Endothelial cell of umbilical vein (primary cell): ENCODE measurements around the gene TNFRSF1B. TPM values are rescaled to one million over a fixed set of nuclear protein-coding genes. Genes with fewer than 3 reads are reported as not detected.

Source experiments
- BruUV-seq: library from RNA; stranded (reverse); fragments of 400-500 nt; replicated peaks from 2 replicates; lab custom pipeline; 2021; lab: Mats Ljungman, UMichigan
- CTCF ChIA-PET: fragments of 300-600, 350-600 bp; sonication (Branson Sonifier 250); formaldehyde crosslinking; loops from one replicate; lab custom pipeline; 2021; ENCODE audit warnings: antibody characterized with exemption, inconsistent platforms; lab: Charles Lee
- POLR2A ChIA-PET: fragments of 300-600, 350-600 bp; sonication (Branson Sonifier 250); formaldehyde crosslinking; loops from one replicate; lab custom pipeline; 2021; ENCODE audit warnings: antibody characterized with exemption, inconsistent platforms; lab: Charles Lee
- DNase-seq: peaks from one replicate; pipeline ENCODE4 v3.0.0-alpha.2; 2011; ENCODE audit warnings: low read depth, low spot score
- FAIRE-seq: peaks from 2 replicates; lab custom pipeline; 2011; peaks lifted over from hg19 to GRCh38; lab: Jason Lieb, UNC
- H2AFZ ChIP-seq: 2 replicates; pipeline ENCODE4 v1.6.0; 2012; ENCODE audit warnings: low read depth, low read length, control low read depth, inconsistent platforms
- H3K27ac ChIP-seq: 2 replicates; pipeline ENCODE4 v1.5.1; 2011; ENCODE audit warnings: low read depth, mild to moderate bottlenecking, control low read depth, low read length, moderate library complexity; ENCODE audit not compliant: insufficient read depth
- H3K27me3 ChIP-seq, 2 experiments: 2 replicates each; pipeline versions ENCODE4 v1.6.0 to v1.6.1; 2011; ENCODE audit warnings: low read length in 2 of 2, mixed read lengths in 1 of 2; ENCODE audit not compliant: control insufficient read depth in 2 of 2, insufficient read depth in 2 of 2
- H3K36me3 ChIP-seq, 2 experiments: 2 replicates in 1 of 2; 3 replicates in 1 of 2; pipeline ENCODE4 v1.5.1; 2011; ENCODE audit warnings: low read length in 2 of 2, mild to moderate bottlenecking in 1 of 2, moderate library complexity in 1 of 2; ENCODE audit not compliant: control insufficient read depth in 2 of 2, insufficient read depth in 2 of 2; ENCODE audit errors: extremely low read depth in 1 of 2
- H3K4me1 ChIP-seq: 3 replicates; pipeline ENCODE4 v1.5.1; 2011; ENCODE audit warnings: mild to moderate bottlenecking, low read length; ENCODE audit not compliant: control insufficient read depth, insufficient read depth; ENCODE audit errors: extremely low read depth
- H3K4me2 ChIP-seq: 2 replicates; pipeline ENCODE4 v1.6.1; 2011; ENCODE audit warnings: low read length, control low read depth, mixed read lengths; ENCODE audit not compliant: insufficient read depth
- H3K4me3 ChIP-seq, 3 experiments: fragments of 200-600 bp in 1 of 3; sonication (generic), shearing (Covaris generic) in 1 of 3; replicated peaks in 1 of 3; 2 replicates each; pipeline ENCODE4 v1.5.1; 2011 to 2016; ENCODE audit warnings: control low read depth in 3 of 3, low read length in 3 of 3, mild to moderate bottlenecking in 2 of 3, inconsistent platforms in 1 of 3, low read depth in 1 of 3, moderate library complexity in 1 of 3; ENCODE audit not compliant: insufficient read depth in 1 of 3
- H3K79me2 ChIP-seq: 2 replicates; pipeline ENCODE4 v1.6.0; 2012; ENCODE audit warnings: low read length, inconsistent platforms; ENCODE audit not compliant: control insufficient read depth, insufficient read depth
- H3K9ac ChIP-seq: replicated peaks from 2 replicates; pipeline ENCODE3; 2011; ENCODE audit warnings: low read length, control low read depth; ENCODE audit not compliant: insufficient read depth; ENCODE audit errors: extremely low read depth
- H3K9me1 ChIP-seq: replicated peaks from 3 replicates; pipeline ENCODE4 v1.6.0; 2011; ENCODE audit warnings: mild to moderate bottlenecking, low read length; ENCODE audit not compliant: control insufficient read depth, insufficient read depth; ENCODE audit errors: extremely low read depth
- H3K9me3 ChIP-seq: replicated peaks from 2 replicates; pipeline ENCODE4 v1.5.1; 2012; ENCODE audit warnings: low read length, inconsistent platforms; ENCODE audit not compliant: control insufficient read depth, insufficient read depth
- H4K20me1 ChIP-seq: replicated peaks from 2 replicates; pipeline ENCODE3; 2011; ENCODE audit warnings: mild to moderate bottlenecking, low read length; ENCODE audit not compliant: control insufficient read depth, insufficient read depth; ENCODE audit errors: extremely low read depth
- EZH2 ChIP-seq: IDR thresholded peaks from 2 replicates; pipeline ENCODE4 v1.6.1; 2012; ENCODE audit warnings: borderline replicate concordance, low read depth, mild to moderate bottlenecking, moderate library complexity, low read length, inconsistent platforms; ENCODE audit not compliant: severe bottlenecking
- FOS ChIP-seq: IDR thresholded peaks from 2 replicates; pipeline ENCODE4 v1.6.1; 2011; ENCODE audit warnings: mild to moderate bottlenecking, low read length, moderate library complexity, borderline replicate concordance; ENCODE audit not compliant: insufficient read depth
- GATA2 ChIP-seq: IDR thresholded peaks from 2 replicates; pipeline ENCODE4 v1.7.0; 2011; ENCODE audit warnings: low read depth, mild to moderate bottlenecking, moderate library complexity, mixed read lengths, low read length; ENCODE audit not compliant: insufficient read length, insufficient read depth
- JUN ChIP-seq: IDR thresholded peaks from 2 replicates; pipeline ENCODE4 v1.6.1; 2011; ENCODE audit warnings: borderline replicate concordance, low read depth; ENCODE audit not compliant: insufficient read length, insufficient read depth
- MYC ChIP-seq: IDR thresholded peaks from one replicate; pipeline ENCODE4 v1.6.1; 2011; ENCODE audit warnings: mild to moderate bottlenecking, low read depth, low read length
- POLR2A ChIP-seq: IDR thresholded peaks from 2 replicates; pipeline ENCODE4 v1.6.1; 2012; ENCODE audit warnings: low read depth, mild to moderate bottlenecking, control low read depth, low read length
- POLR2AphosphoS5 ChIP-seq: IDR thresholded peaks from 2 replicates; pipeline ENCODE4 v1.6.1; 2012; ENCODE audit warnings: low read depth, mild to moderate bottlenecking, control low read depth, low read length, moderate library complexity; ENCODE audit not compliant: insufficient read depth
- dilution Hi-C: fragments of 300-500 bp; cut with MboI; formaldehyde crosslinking; loops from one replicate; pipeline ENCODE4 v1.15.0; 2019; ENCODE audit warnings: low sequenced_read_pairs; ENCODE audit not compliant: extremely low pct_ligation_motif_present
- intact Hi-C: fragments of 100-400 bp; cut with micrococcal nuclease; formaldehyde crosslinking; loops from one replicate; pipeline ENCODE4 v1.10.0; 2022
- polyA plus RNA-seq, 4 experiments: library from polyadenylated mRNA; depleted of rRNA in 3 of 4; stranded (reverse) in 3 of 4; unstranded in 1 of 4; fragments of >200 nt; gene quantifications; 2 replicates each; pipeline versions ENCODE4 v1.2.1 to v1.2.3, GENCODE V29; 2011 to 2012; ENCODE audit warnings: missing spikeins in 1 of 4
- total RNA-seq: library from RNA; stranded (reverse); gene quantifications from 2 replicates; pipeline ENCODE4 v1.2.3, GENCODE V29; 2021
- TF ChIP-seq, protein P1 (sequence below), 2 donors: IDR thresholded peaks; 1 replicate in 1 of 2; 2 replicates in 1 of 2; pipeline ENCODE4 v1.5.1; 2011; ENCODE audit warnings: low read length in 2 of 2, mild to moderate bottlenecking in 2 of 2, moderate library complexity in 2 of 2, control low read depth in 1 of 2, inconsistent platforms in 1 of 2, low read depth in 1 of 2; ENCODE audit not compliant: insufficient read depth in 1 of 2; ENCODE audit errors: extremely low read depth in 1 of 2
- TF ChIP-seq, protein P2 (sequence below): IDR thresholded peaks from 2 replicates; pipeline ENCODE4 v1.6.1; 2011; ENCODE audit not compliant: insufficient read depth, insufficient read length

The TNFRSF1B gene
- total and polyA plus RNA-seq, 2 donors (not counting 3 experiments of a cell fraction or from before 2014, with no cell fraction given), result 53.6 to 65.9 TPM

DNA sequence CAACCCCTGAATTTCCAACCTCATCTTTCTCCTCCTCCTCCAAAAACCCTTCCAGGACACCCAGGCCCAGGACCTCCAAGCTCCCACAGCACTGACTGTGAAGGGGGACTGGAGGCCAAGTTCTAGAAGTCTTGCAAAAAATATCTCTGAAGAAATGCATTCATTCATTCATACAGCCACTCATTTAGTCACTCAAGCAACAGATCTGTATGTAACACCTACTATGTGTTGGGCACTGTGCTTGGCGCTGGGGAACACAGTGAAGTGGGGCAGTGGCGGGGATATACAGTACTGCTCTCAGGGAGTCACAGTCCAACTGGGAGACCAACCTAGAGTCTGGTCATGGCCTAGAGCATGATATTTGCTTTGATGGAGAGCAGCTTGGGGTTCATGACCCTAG is 15.3 kb upstream of the TNFRSF1B start:
- Histone ChIP-seq H3K27me3 (no peaks in the 10 kb centered on the region), H4K20me1 (no peaks in the 10 kb centered on the region), H3K9me3 (no peaks in the 10 kb centered on the region), H3K4me3 (no peak overlapping the region), H3K4me1 (peaks cover 27% of the 10 kb centered on the region), H3K36me3 (no peaks in the 10 kb centered on the region), H3K4me2 (no peak overlapping the region), H3K9me1 (no peaks in the 10 kb centered on the region), H3K27ac (no peak overlapping the region), H2AFZ (no peak overlapping the region), H3K9ac (no peak overlapping the region), H3K79me2 (no peaks in the 10 kb centered on the region)
- dilution Hi-C loops, result no loop called here
- BruUV-seq, result no TSS peak
- intact Hi-C loops, result no loop called here
- FAIRE-seq (no peak), DNase-seq (no peak)
- CTCF ChIA-PET, result interaction anchor here (1.8 to 3.9 kb wide), 2 partner anchors 9 to 26 kb away, joined by 12 to 20 read pairs; no protein-coding TSS in a partner anchor
- TF ChIP-seq EZH2, result no peak
- no peak for TF ChIP-seq MYC
- TF ChIP-seq, protein P1, sequence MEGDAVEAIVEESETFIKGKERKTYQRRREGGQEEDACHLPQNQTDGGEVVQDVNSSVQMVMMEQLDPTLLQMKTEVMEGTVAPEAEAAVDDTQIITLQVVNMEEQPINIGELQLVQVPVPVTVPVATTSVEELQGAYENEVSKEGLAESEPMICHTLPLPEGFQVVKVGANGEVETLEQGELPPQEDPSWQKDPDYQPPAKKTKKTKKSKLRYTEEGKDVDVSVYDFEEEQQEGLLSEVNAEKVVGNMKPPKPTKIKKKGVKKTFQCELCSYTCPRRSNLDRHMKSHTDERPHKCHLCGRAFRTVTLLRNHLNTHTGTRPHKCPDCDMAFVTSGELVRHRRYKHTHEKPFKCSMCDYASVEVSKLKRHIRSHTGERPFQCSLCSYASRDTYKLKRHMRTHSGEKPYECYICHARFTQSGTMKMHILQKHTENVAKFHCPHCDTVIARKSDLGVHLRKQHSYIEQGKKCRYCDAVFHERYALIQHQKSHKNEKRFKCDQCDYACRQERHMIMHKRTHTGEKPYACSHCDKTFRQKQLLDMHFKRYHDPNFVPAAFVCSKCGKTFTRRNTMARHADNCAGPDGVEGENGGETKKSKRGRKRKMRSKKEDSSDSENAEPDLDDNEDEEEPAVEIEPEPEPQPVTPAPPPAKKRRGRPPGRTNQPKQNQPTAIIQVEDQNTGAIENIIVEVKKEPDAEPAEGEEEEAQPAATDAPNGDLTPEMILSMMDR (IDR thresholded peaks at IDR 0.05; ENCODE audit: extremely low read depth in 1 of 2, insufficient read depth in 1 of 2, low read depth in 1 of 2, low read length in 2 of 2), result no peak
- no peak for TF ChIP-seq POLR2AphosphoS5
- TF ChIP-seq POLR2A, result no peak
- no peak for TF ChIP-seq JUN
- TF ChIP-seq FOS, result no peak
- TF ChIP-seq, protein P2, sequence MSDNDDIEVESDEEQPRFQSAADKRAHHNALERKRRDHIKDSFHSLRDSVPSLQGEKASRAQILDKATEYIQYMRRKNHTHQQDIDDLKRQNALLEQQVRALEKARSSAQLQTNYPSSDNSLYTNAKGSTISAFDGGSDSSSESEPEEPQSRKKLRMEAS, result no peak
- TF ChIP-seq GATA2, result no peak
- POLR2A ChIA-PET, result no interaction called here
